Embryonic facial prominence (tissue), 1 donor: ENCODE measurements around the gene TMOD2.

ENCODE experiments used
- DNase-seq: peaks from one replicate; pipeline ENCODE4 v3.0.0-alpha.2; 2016; ENCODE audit errors: extremely low spot score

The TMOD2 gene

GRCh38 chr15:51736069-51736468 lies 15.3 kb upstream of the TMOD2 start:
- no peak for DNase-seq

DNA sequence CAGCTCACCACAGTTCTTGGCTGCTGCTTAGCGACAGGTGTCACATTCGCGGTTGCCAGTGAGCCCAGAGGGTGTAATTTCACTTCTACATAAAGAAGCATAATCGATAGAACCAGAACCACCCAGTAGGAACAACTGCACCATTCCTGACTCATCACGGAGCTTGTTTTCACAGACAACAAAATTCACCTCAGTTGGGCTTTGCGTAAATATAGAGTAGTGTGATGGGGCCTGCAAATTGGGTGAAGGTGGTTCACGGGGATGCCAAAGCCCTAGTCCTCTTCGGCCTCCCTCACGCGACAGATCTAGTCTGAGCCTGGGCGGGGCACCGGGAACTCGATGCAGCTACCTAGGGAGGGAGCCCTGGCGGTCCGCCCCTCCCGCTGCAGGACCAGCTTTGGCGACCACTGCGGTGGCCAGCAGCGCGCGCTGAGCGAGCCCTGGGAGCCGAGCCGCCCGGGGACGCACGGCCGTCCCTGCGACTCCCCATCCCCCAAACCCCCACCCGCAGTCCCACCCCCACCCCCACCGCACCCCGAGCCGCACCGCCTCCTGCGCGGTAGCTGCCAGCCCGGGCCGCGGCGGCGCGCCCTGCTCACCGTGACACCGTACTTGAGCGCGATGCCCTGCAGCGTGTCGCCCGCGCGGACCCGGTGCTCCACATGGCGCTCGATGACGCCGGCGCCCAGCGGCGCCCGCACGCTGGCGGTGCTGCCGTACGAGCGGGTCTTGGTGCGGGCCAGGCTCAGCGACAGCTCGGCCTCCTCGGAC lies 14.5 kb upstream of the TMOD2 start:
- no peak for DNase-seq

DNA sequence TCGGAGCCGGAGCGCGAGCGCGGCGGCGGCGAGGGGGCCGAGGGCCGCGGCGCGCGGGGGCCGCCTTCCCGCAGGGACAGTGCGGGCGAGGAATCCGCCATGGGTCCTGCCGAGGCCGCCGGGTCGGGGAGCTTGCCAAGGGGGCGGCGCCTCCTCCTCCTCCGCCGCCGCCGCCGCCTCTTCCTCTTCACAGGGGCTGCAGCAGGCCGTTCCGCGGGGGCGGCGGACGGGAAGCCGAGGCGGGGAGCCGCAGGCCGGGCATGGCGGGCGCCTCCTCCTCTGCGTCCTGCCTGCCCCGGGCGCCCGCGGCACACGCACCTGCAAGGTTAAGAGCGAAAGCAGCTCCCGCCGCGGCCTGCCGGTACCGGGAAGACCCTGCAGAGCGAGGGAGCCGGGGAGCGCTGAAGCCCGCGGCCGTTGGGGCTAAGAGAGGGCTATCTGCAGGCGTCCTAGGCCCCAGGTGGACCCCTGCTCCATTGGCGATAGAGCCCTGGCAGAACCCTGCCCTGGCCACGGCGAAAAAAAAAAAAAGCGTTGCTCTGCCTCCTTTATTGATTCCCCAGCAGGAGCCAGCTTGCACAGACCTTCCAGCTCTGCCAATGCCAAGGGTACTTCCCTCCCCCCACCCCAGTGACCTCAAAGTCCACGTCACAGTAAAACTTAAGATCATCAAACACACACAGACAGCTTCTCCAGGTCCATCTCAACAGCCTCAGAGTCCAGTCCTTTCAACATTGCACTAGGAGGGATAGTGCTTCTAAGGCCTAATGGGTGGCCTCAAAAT lies 13.7 kb upstream of the TMOD2 start, which contains the start of gene LYSMD2:
Gene LYSMD2, minus strand, starts transcription at position 134 of the 784 bp plus-strand sequence. Its CDS starts 33 bp downstream, at position 101.
- no peak for DNase-seq

DNA sequence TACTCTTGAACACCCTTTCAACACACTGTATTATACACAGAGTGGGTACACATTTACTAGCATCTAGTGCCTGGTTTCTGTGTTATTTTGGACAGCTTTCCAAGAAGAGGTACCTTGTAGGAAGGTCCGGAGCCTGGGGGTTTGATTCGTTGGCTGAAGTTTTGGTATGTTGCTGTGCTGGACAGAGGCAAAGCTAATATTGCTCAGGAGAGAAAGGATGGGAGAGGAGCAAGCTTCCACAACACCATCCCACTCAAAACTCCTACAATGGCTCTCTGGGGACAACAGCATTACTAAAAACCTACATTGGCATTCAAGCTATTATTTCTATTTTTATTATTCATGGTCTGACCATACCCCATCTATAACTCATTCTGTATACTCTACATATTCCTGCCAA lies 12.8 kb upstream of the TMOD2 start:
- no peak for DNase-seq

DNA sequence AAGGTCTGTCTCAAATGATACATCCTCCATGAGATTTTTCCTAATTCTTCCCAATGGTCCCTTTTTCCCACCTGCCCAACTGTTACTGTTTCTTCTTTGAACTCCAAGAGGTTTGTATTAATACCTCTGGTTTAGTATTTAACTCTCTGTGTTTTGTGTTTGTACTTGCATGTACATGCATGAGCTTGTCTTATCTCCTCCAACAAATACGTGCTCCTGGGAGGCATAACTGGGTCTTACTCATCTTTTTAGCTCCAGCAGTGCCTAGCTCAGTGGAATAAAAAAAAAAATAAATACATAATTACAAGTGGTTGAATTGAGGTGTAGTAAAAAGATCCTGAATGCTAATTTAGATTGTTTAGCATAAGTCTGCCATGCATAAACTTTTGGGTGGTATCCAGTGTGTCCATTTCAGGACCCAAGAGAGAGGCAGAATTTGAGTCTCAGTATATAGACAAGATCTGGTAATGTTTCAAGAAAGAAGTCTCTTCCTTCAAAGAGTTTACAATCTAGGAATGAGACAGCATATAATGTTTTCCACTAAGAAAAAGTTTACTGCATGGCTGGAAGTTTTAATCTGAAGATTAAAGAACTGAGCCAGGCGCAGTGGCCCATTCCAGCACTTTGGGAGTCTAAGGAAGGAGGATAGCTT lies 12.2 kb upstream of the TMOD2 start:
- DNase-seq = no peak

DNA sequence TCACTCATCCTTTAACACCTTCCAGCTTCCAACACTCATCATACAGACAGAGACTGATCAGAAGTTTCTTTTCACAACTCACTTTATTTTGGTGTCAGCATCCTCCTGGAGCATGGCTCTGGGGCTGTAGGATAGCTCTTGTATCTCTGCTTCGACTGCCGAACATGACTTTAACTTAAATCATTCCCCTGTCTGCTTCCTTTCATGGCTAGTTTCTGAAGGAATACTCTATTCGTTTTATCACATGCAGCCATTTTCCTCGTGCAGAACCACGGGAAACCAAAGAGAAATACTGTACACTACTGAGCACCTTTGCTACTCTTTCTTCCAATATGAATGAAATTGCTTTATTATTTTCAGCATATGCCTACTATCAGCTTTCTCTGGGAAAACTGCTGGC lies 2.1 kb upstream of the TMOD2 start:
- DNase-seq = no peak

DNA sequence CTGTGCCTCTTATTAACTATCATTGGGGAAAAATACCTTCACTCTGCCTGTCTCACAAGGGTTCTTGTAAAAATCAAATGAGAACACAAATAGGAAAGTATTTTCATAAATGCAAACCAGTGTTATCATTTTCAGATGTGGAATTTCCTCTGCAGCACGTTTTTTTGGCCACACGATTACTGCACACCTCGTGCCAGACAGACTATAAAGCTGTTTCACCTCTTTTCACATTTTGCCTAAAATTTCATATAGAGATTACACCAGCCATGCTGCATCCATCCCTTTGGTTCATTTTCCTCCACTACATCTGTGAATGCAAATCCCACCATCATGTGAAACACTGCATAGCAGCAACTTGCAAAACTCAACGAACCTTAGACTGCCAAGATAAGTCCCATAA lies 1.2 kb upstream of the TMOD2 start:
- DNase-seq = no peak

DNA sequence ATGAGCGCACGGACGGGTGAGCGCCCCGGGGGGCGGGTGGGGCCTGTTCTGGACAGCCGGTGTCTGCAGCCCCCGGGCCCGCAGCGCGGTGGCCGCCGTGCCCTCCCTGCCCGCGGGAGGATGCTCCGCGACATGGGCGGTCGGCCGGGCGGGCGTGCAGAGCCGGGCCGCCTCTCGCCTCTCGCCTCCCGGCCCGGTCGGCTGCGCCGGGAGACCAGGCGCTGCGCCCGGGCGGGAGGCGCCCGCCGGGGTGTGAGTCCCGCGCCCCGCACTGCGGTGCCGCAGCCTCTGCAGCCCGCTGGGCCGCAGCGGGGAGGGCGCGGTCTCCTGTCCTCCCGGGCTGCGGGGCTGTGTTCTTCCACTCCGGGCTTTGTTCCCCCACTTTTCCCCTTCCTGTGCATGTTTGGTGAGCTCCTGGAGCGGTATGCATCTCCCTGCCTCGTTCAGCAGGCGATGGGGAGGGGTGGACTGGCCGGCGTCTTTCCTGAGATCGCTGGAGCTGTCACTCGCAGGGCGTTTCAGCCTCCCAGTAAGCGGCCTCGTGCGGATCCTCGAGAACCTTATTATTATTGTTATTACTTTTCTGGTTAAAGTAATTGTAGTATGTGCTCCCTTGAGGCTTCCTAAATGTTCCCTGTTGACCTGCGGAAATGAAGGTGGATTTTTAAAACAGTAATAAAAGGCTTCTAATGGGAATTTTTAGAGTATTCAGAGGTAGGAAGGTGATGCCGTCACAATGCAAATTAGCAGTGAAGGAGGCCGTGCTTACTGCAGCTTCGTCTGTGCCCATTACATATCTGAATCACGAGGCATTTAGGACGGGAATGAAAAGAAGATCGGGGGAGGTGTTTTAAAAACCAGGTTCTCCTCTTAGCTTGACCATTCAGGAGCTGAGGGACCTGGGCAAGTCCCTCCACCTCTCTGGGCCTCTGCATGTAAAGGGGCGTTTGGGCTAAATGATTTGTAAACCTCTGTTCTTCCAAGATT lies 593 bp downstream of the TMOD2 start:
- DNase-seq = no peak

GRCh38 chr15:51752888-51753287 lies 1.5 kb downstream of the TMOD2 start:
- DNase-seq = no peak

- no peak for DNase-seq
Observed at GRCh38 chr15:51754267-51754666, 2.9 kb downstream of the TMOD2 start.

DNA sequence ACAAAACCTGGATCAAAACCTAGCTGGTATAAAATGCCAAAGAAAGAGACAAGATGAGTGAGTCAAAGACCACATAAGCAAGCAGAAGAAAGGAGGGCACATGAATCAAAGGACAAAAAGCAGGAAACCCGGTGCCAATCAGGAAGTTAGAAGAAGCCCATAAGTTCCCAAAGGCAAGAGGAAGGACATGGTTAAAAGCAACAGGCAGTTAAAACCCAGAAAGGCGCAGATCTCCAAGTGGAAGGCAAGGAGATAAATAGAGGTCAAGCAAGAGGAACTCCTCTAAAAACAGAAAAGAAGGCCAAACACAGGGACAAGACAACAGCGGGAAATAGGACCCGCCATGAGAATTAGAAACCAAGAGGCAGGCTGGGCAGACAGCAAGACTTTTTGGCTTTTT lies 4.4 kb downstream of the TMOD2 start:
- no peak for DNase-seq

DNA sequence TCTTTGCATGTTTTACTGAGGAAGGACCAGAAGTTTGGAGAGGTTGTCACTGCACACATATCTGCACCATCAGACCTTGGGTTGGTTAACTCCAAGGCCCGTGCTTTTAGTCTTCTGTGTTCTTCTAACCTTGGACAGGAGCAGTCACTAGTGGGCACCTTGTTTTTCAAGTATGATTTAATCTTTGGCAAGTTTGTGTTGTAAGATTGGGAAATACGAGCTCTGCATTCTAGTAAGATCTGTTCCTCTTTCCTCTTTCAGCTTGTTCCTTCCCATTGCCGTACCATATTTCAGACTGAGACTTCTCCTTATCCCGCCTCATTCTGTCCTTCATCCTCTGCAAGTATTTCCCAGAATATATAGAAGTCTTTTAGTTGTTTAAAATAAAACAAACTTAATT lies 5.1 kb downstream of the TMOD2 start:
- no peak for DNase-seq

- no peak for DNase-seq
Observed at GRCh38 chr15:51757450-51757849, 6.1 kb downstream of the TMOD2 start.

DNA sequence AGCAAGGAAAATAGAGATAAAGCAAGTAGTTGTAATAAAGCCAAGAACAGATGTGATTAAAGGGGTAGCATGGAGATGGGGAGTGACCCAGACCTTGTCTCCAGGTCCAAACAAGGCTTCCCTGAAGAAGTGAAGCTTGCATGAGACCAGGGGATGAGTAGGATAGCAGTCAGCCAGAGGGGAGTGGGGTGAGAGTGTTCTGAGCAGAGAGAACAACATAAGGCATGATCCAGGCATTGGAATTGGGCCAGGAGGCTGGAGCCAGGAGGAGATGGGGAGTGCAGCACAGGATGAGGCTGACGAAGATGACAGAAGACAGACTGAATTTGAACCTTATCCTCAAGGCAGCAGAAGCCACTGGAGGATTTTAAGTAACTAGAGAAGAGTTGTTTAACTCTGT lies 7.2 kb downstream of the TMOD2 start:
- DNase-seq = no peak

DNA sequence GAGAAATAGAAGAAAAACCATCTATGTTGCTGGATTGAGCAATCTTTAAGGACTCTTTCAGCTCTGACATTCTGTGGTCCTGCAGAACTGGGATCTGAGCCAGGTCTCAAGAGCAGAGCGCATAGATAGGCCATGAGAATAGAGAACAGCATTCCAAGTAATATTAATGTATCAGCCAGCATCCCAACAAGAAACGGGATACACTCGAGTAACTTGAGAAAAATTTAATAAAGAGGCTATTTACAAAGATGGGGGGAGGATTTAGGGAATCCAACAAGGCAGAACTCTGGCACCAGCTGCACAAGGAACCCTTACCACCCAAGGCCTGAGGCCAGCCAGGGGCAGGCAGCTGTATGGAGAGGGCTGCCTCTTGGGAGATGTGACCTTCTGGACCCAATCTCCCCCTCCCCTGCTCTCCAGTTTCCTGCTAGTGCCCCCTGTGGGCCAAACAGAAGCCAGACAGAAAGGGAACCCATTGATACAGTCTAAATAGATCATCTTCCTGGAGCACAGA lies 8.2 kb downstream of the TMOD2 start:
- no peak for DNase-seq

DNA sequence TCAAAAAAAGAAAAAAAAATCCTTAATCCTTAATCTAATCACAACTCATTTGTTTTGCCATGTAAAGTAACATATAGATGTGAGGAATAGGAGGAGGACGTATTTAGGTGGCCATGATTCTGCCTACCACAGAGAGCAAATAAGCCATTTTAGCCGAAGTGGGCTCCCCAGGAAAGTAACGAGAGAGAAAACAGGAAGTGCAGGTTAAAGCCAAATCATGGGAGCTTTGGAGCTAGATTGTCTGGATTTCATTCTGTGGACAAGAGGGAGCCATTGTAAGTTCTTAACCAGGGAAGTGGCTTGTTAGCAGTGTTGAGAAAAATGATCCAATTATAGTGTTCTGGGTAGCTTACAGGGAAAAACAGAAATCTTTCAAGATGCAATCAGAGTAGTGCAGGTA lies 9.4 kb downstream of the TMOD2 start:
- no peak for DNase-seq

DNA sequence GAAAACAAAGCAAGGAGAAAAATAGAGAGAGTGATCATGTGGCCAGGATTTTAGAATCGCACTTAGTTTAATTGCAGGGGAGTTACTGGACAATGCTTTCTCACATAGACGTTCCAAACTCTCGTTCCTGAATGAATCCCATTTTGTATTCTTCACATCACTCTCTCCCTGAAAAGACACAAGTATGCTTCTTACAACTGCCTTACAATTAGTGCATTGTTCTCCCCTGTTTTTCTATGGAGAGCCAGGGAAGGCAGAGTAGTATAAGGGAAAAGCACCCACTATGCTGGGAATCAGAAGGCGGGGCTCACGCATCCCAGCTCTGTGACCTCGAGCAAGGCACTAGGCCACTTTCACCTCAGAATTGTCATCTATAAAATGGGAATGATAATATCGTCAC lies 14.4 kb downstream of the TMOD2 start:
- DNase-seq = no peak

GRCh38 chr15:51766341-51766740 lies 14.9 kb downstream of the TMOD2 start:
- no peak for DNase-seq

- DNase-seq = no peak
Observed at GRCh38 chr15:51768018-51768417, 16.6 kb downstream of the TMOD2 start.

- DNase-seq = no peak
Observed at GRCh38 chr15:51770902-51771301, 19.5 kb downstream of the TMOD2 start.

GRCh38 chr15:51771773-51772172 lies 20.4 kb downstream of the TMOD2 start:
- no peak for DNase-seq
